AG09319 (cell line): ENCODE results near the gene KRIT1.

Experiments used
- DNase-seq: peaks from one replicate; pipeline ENCODE4 v3.0.0-alpha.2; 2010; ENCODE audit warnings: low read depth; ENCODE audit errors: extremely low read depth
- TF ChIP-seq, protein P1 (sequence below): IDR thresholded peaks from 2 replicates; pipeline ENCODE4 v1.5.1; 2011; ENCODE audit warnings: low read depth, mild to moderate bottlenecking, inconsistent platforms, low read length, moderate library complexity

KRIT1 gene

DNA sequence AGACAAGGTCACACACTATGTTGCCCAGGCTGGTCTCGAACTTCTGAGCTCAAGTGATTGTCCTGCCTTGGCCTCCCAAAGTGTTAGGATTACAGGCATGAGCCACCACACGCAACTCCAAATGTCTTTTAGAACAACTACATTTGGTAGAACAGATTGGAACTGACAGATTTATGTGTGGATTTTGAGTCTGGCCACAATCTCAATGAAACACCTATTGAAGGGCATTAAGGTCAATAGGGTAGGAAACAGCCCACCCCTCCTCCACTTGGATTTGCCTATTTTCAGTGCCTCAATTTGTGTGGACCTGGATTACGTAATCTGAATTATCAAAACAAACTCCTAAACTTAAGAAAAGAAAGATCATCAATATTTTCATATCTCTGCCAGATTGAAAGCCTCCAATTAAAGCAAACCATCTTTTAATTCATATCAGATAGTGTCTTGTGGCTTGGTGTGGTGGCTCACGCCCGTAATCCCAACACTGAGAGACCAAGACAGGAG lies 95.9 kb downstream of the KRIT1 start:
- DNase-seq: no peak
- TF ChIP-seq, protein P1, sequence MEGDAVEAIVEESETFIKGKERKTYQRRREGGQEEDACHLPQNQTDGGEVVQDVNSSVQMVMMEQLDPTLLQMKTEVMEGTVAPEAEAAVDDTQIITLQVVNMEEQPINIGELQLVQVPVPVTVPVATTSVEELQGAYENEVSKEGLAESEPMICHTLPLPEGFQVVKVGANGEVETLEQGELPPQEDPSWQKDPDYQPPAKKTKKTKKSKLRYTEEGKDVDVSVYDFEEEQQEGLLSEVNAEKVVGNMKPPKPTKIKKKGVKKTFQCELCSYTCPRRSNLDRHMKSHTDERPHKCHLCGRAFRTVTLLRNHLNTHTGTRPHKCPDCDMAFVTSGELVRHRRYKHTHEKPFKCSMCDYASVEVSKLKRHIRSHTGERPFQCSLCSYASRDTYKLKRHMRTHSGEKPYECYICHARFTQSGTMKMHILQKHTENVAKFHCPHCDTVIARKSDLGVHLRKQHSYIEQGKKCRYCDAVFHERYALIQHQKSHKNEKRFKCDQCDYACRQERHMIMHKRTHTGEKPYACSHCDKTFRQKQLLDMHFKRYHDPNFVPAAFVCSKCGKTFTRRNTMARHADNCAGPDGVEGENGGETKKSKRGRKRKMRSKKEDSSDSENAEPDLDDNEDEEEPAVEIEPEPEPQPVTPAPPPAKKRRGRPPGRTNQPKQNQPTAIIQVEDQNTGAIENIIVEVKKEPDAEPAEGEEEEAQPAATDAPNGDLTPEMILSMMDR: no peak
